AG09319 (cell line): ENCODE data around the gene DBF4B.
A peak's percentile ranks its signal among the peaks of the same experiment; 100 is the strongest.
"Not testable (repeated sequence)": the region's sequence is repeated elsewhere in the genome, so short reads cannot be mapped to it uniquely, and the experiment has no call there.

ENCODE experiments used
- DNase-seq: peaks from one replicate; pipeline ENCODE4 v3.0.0-alpha.2; 2010; ENCODE audit warnings: low read depth; ENCODE audit errors: extremely low read depth
- CTCF ChIP-seq: IDR thresholded peaks from 2 replicates; pipeline ENCODE4 v1.5.1; 2011; ENCODE audit warnings: low read depth, mild to moderate bottlenecking, inconsistent platforms, low read length, moderate library complexity

Gene DBF4B

GRCh38 chr17:44707755-44708400 is 587 bp upstream of the DBF4B start:
- DNase-seq = no peak
- TF ChIP-seq CTCF = no peak

GRCh38 chr17:44719444-44719843 is 11.0 kb downstream of the DBF4B start:
- DNase-seq = no peak

GRCh38 chr17:44722254-44722653 is 13.8 kb downstream of the DBF4B start:
- TF ChIP-seq CTCF = no peak
- DNase-seq = no peak

More at GRCh38 chr17:44719444-44719843, 11.0 kb downstream of the DBF4B start:
- no peak for TF ChIP-seq CTCF

GRCh38 chr17:44726121-44726520 is 17.7 kb downstream of the DBF4B start:
- DNase-seq = not testable (repeated sequence)

- peak; percentile 13 for TF ChIP-seq CTCF
- no peak for DNase-seq
Measured at GRCh38 chr17:44733753-44734152, 25.3 kb downstream of the DBF4B start.

GRCh38 chr17:44734272-44734671 is 25.8 kb downstream of the DBF4B start:
- TF ChIP-seq CTCF = no peak
- no peak for DNase-seq

GRCh38 chr17:44736551-44737240 is 28.2 kb downstream of the DBF4B start:
- TF ChIP-seq CTCF = no peak
- no peak for DNase-seq
